GM18526 (cell line): Measurements from ENCODE around the gene PCDH8.

Experiments
- POLR2A ChIP-seq: IDR thresholded peaks from 3 replicates; pipeline ENCODE4 v1.6.1; 2011; ENCODE audit not compliant: insufficient read length; ENCODE audit errors: extremely low read depth

PCDH8 gene

DNA sequence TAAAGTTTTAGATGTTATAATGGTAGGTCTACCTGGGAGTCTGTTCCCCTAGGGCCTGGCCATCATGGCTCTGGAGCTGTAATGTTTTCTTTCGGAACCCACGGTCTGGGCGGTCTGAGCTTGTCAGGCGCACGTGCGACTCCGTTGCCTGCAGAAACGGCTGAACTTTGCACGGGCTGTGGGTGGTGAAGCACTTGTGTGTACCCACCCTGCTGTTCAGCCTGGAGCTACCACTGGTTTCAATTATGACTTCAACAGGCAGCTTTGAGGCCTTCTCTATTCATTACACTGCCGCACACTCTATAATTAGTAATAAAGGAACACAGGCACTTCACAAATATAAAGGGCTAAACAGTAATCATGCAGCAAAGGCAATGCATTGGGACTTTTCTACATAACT, 6.0 kb downstream of the PCDH8 start:
- no peak for TF ChIP-seq POLR2A

DNA sequence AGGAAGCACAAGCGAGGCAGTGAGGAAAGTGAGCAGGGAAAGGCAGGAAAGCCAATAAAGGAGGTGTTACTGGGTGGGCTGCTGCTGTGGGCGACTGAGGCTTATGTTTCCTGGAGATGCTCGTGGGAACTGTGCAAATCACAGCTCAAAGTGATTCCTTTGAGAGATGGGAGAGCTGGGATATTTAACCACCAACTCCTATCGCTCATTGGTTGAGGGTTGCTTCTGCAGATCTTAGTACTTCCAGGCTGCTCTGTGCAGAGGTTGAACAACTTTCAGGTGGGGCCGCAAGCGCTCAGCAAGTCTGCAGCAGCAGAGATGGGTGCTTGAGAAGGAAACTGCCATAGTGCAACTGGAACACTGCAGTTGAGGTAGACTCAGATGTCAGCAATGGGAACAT, 8.4 kb downstream of the PCDH8 start:
- no peak for TF ChIP-seq POLR2A

DNA sequence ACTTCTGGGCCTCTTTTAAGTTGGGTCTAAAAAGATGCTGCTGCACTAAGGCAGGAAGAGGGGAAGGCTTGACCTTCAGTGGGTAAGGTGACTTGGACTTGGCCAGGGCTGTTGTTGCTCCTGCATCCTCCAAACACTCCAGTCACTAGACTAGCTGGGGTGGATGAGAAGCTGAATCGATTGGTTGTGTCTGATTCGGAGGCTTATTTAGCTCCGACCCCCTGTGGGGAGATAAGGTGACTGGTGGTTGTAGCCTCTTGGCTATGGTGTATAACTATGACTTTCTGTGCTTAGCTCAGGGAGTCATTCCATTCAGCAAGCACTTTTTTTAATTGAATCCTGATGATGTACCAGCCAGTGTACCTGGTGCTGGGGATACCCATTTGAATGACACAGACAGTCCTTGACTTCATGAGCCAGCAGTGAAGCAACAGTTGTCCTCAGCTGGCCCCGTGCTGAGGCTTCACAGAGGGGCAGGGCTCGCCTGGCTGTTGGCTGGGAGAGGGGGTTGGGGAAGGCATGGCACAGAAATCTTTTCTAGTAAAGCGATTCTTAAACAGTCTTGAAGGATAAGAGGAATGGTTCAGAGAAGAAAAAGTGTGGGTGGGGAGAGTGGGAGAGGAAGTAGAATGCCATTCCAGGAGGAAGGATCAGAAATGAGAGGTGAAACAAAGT, 9.9 kb downstream of the PCDH8 start:
- no peak for TF ChIP-seq POLR2A

DNA sequence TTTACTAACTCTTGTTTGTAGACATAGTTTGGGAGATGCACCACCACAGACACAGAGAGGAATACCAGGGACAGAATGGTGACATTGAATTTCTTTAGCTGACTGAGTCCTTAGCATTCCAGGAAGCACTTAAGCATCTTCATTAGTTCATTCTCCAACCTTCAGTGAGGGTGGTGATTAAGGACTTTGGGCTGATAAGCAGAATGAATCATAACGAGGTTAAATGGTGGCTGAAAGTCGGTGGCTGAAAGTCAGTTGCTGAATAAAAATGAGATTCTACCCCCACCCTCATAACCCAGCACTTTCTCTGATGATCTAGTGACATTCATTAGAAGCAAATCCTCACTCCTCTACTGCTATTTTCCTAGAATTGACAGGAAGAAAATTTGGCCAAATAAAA, 10.6 kb downstream of the PCDH8 start:
- no peak for TF ChIP-seq POLR2A

DNA sequence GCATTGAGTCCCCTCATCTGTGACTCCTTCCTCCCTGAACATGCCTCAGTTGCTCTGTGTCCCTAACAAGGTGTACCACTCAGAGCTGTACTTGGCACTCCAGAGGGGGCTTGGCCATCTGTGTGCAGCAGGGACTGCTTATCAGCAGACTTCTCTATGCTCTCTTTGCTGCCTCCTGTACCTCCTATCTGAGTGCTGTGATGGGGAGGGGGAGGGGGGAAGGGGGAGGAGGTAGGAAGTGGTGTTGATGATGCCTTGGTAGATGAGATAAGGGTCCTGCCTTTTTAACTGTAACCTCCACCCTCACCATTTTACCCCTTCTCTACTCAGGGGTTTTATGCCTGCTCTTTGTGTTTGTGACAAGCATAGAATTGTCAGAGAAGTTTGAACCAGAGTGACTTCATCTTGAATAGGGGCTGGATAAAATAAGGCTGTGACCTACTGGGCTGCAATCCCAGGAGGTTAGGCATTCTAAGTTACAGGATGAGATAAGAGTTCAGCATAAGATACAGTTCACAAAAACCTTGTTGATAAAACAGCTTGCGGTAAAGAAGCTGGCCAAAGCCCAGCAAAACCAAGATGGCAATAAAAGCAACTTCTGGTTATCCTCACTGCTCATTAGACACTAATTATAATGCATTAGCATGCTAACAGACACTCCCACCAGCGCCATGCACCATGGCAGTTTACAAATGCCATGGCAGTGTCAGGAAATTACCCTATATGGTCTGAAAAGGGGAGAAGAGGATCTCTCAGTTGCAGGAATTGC, 13.2 kb downstream of the PCDH8 start:
- no peak for TF ChIP-seq POLR2A

DNA sequence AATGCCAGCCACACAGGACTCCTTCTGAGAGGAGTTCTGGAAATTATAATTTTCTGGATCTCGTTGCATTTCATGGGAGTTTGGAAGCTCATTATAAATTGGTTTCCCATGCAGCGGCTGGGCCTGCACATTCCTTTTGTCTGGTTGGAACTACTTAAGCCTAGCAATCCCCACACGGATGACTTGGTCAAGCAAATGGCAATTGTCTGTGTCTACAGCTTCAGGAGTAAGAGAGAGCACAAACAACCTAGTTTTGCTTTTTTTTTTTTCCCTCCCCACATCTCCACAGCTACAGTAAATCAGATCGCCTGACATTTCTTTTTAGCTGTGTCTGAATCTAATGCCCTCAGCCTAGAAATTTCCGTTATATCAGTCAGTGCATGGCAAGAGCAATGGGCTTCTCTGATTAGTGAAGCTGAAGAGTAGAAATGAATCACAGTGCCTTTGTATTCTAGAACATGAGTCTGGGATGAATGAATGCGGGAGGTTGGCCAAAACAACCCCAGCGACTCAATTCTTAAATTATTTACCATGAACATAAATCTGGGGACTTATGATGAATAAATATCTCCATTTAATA, 15.1 kb downstream of the PCDH8 start:
- no peak for TF ChIP-seq POLR2A

DNA sequence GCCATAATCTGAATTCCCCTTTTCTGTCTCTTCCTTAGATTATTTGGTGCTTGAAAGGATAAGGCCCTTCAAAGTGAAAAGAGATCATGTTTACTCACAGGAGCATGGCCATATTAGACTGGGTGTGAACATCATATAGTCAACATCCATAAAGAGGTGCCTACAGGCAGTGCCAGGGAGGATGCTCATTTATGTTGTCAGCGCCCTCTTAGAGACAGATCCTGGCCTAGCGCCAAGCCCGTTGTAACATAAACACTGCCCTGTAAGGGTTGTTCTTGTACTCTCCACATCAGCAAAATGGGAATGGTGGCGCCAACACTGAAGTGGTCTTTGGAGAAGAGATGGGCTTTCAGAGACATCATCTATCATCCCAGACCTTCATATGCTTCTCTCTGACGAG, 16.1 kb downstream of the PCDH8 start:
- no peak for TF ChIP-seq POLR2A

DNA sequence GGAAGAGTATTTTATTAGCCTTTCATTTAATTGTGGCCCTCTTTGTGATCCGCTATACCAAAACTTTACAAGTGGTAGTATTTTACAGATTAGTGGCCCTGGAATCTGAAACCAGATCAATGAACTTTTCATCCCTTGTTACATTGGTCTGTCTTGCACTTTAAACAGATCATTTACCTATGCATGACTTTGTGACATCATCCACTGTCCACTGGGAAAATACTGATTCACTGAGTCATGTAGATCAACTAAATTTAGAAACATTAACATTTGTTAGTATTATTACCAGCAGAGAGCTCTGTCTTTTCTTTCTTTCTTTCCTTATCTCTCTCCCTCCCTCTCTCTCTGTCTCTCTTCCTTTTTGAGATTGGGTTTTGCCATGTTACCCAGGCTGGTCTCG, 17.5 kb downstream of the PCDH8 start:
- TF ChIP-seq POLR2A: no peak

DNA sequence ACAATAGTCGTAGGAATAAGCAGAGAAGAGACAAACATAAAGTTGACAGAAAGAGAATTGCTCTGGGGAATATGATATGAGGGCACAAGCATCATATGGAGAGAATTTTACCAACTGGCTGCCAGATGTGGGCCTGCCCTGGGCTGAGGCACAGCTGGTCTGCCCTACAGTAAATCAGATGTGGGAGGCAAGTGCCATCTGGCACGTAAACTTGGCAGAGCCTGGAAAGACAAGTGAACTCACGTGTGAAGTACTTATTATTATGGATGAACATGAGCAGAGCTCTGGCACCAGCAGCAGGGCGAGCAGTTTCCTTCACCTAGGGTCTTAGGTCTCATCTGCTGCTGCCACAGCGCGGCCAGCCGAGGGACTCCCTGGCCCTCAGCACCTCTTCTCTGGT, 20.6 kb downstream of the PCDH8 start:
- TF ChIP-seq POLR2A: no peak

DNA sequence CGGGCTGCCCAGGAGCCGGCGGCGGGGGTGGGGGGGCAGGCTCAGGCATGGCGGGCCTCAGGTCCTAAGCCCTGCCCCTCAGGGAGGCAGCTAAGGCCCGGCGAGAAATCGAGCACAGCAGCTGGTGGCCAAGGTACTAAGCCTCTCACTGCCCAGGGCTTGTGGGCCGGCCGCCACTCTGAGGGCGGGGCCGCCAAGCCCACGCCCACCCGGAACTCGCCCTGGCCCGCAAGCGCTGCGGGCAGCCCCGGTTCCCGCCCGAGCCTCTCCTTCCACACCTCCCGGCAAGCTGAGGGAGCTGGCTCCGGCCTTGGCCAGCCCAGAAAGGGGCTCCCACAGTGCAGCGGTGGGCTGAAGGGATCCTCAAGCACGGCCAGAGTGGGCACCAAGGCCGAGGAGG, 33.1 kb downstream of the PCDH8 start:
- no peak for TF ChIP-seq POLR2A

DNA sequence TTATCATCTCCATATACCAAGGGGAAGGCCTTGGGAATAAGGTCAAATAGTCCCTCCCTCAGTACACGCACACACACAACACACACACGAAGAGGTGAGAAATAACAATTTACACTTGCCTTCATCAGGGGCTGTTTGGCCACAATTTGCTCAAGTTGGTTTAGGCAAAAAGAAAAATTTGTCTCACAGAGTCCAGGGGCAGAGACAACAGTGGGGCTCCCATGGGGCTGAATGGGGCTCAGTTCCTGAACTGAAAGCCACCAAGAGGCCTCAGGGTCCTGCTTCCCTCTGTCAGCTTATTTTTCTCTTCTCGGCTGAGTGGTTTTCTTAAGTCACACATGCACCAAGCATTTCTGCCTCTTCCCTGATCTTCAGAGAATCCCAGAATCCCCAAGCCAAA, 35.5 kb downstream of the PCDH8 start:
- TF ChIP-seq POLR2A: no peak

DNA sequence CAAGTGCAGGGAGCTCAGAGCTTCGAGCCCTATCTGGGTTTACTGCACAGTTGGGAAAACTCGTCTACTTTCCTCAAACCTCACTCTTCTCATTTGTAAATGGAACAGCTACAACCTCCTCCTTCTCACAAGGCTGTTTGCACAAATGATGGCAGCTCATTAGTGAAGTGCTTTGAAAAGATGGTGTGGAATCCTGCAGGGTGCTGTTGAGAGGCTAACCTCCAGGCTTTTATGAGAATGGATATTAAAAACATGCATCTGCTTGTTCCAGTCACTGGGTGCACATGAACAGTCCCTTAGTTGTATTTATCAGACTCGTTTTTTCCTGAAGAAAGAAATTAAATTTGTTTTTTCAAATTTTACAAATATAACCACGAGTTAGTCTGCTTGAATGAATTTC, 36.6 kb downstream of the PCDH8 start:
- TF ChIP-seq POLR2A: no peak

DNA sequence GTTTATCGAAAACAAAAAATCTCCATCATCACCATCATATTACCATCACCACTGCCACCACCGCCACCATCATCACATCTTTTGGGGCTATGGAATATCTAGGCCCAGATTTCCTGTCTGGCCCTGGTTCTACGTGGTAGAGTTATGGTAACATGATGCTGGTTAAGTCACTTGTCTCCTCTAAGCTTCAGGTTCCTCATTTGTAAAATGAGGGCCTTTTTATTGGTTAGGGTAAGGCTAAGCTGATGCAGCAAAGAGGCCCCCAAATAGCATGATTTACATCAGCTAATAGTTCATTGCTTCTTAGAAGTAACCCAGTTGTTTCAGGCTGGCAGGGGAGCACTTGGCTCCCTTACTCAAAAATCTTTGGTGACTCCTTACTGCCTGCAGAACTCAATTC, 37.9 kb downstream of the PCDH8 start:
- TF ChIP-seq POLR2A: no peak

DNA sequence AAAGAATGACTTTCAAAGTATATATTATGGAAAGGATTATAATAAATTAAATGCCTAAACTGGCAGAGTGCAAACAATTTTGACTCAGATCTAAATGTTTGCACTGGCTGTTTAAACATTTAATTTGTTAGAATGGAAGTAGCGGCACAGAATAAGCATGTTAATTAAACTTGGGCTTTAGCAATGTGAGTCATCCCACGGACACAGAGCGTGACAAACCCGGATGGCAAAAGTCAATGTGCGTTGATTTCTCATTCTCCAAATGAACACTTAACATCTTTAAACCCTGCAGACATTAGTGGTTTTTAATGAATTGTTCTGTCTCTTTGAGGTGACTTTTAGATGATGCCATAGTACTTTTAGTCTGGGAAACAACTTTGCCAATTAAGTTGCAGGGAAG, 38.4 kb downstream of the PCDH8 start:
- TF ChIP-seq POLR2A: no peak

DNA sequence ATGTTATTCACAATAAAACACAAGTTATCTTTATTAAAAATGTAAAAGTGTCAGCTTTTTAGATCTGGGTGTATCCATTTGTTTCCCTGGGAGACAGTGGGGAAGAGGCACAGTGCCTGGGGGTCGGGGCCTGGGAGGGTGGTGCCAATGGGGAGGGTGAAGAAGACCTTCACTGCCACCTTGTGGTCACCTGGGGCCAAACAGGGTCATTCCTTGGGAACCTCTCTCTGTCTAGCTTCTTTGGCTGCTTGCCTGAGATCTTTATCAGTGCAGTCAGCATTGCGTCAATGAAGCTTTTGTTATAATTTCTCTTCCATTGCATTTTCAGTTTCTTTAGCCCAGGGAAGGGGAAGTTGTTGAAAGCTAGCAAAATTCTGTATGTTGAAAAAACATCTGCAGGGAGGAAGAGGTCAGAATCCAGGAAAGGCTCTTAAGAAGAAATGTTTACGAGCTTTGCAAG, 39.1 kb downstream of the PCDH8 start:
- no peak for TF ChIP-seq POLR2A

DNA sequence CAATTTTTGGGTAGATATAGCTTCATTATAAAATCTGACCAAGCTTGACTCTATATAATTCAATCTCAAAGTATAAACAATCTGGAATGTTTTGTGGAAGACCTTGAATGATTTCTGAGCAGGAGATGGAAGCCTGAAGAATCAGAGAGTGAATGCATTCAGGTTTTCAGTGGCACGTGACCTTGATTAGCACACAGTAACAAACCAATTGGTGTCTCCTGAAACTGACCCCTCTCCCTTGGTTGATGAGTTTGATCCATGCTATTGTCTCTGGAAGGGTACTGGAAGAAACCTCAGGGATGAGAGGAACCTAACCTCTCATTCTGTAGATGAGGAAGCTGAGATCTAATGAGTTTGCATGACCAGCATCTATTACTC, 39.6 kb downstream of the PCDH8 start:
- TF ChIP-seq POLR2A: no peak

DNA sequence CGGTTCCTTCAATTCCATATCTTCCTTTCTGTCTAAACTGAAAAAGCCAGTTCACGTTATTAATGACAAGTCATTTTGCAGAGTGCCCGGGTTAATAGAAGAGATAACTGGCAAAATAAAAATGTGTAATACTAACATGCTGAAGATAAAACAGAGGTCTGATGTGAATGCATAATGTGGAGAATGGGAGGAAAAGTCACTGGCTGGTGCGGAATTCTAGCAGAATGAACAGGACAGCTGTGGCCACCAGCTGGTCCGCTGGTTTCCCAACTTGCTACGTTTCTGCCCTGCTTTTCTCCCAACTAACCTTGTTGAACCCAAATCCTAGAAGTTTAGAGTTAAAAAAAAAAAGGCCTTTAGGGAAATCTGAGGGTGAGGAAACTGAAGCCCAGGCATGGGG, 42.4 kb downstream of the PCDH8 start:
- no peak for TF ChIP-seq POLR2A

DNA sequence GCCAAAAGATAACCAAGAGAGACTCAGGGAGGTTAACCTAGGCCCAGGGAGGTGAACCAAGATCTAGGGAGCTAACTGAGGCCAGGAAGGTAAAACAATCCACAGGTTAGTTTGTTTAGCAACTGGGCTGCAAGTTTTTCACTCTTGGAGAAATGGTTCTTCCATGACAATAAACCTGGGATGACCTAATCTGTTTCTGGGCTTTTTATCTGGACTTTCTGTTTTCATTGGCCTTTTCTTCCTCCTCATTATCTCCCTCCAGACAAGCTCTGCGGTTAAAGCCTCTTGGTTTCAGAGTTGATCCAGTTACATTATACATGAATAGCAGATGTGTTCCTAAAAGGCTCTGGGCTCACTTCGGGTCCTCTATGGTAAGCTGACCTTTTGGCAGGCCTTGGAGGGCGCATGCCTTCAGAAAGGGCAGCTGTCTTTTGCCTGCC, 44.2 kb downstream of the PCDH8 start:
- no peak for TF ChIP-seq POLR2A
